Stimulated activated CD4-positive, alpha-beta T cell treated with anti-CD3 and anti-CD28 coated beads, Interleukin-15, amount 100 ng/mL, for 48 hours (primary cell): ENCODE results near the gene GBX1.
A peak's percentile ranks its signal among the peaks of the same experiment; 100 is the strongest.

ENCODE experiments used
- DNase-seq, 2 donors: peaks; one replicate each; pipeline ENCODE4 v3.0.0-alpha.2; 2020; ENCODE audit warnings: low read depth in 2 of 2

The GBX1 gene

GRCh38 chr7:151173386-151174245, 6.1 kb upstream of the GBX1 start:
- no peak for DNase-seq

DNA sequence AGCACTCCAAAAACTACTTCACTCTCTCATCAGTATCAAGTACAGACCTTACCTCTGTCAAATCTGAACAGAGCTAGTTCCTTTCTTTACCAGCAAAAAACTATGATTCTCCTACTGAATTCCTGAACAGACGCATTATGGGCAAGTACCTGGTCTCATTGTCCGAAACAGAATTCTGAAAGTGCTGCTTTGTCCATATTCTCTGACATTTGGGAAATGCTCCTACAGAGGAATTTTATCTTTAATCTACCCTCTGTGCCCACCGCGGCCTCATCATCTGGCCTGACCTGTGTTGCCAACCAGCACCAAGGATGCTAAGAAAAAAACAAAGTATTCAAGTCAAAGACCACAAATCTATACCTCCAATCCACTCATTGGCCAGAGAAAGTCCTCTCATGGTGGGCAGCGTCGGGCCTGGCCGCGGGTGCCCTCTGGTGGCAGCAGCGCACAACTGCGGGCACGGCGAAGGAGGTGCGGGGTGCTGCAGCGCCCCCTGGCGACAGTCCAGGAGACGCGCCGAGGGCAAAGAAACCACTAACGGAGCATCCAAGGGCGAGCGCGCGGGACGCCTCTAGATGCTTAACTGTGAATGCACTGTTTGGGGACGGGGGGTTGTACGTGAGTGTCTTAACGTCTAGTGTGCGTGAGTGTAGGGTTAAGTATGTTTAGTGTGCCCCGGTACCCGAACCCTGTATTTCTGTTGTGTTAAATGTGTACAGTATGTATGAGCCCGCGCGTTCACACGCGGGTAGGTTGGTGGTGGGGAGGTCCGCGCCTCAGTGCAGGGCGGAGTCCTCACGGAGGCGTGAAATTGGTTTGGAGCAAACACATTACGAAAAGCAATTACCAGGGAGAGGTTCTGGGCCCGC, 5.0 kb upstream of the GBX1 start:
- peak; percentile 66 to 75 for DNase-seq

DNA sequence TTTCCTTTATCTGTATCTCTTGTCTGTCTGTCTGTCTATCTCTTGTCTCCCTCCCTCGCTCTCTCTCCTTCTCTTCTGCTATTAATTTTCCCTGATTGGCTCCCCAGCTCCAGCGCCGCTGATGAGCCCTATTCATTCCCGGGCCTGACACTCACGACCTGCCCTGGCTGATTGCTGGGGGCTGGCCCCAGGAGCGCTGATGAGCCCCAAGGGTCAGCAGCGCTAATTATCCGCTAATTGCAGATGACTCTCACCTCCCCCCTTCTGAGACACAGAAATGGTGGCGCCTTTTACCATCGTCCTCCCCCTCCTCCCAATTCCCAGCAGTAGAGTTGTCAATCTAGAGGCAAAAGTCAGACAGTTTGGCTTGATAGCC, 1.3 kb upstream of the GBX1 start:
- no peak for DNase-seq

DNA sequence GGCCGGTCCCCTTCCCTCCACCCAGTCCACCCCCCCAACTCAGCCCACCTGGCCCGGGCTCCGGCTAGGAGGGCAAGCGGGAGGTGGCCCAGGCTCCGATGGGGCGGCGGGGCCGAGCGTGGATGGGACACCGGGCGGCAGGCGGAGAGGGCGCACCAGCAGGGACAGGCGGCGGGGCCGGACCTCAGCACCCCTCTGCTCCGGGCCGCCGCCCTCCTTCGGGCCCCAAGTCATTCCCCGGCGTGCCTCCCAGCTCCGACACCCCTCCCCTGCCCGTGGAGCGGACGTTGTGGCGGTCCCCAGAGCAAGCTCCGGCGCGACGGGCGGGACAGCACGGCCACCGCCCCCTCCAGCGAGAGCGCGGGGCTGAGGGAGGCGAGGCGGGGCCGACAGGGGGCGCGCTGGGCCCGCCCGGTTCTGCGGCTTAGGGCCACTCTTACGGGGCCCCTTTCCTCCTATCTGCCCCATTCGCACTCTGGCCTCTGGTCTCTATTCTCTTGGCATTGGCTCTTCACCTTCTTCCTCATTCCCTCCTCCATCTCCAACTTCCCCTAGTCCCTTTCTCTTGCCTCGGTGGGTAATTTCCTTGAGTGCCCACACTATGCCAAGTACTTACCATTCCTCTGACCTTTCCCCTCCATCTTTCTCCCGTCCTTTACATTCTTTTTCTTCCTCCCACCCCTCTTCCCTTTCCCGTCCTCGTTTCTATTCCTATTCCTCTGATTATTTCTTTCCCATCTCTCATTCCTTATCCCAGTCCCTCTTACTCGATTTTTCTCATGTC, 701 bp upstream of the GBX1 start:
- peak in 1 of 2 donors; percentile 52 for DNase-seq

- no peak for DNase-seq
Measured at GRCh38 chr7:151166629-151167196, 781 bp downstream of the GBX1 start.

DNA sequence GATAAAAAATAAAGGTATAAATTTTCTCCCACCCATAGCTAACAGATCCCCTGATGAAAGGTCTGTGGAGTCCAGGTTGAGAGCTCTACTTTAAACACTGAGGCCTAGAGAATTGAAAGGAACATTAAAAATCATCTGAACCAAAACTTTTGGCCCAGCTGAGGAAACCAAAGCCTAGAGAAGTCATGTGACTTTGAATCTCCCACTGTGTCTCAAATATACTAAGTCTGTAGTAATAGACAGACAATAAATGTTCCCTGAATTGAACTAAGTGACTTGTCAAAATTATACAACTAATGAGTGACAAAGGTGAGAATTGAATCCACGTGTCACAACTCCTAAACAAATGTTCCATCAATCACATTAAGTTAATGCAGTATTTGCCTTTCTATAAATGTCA, 5.7 kb downstream of the GBX1 start:
- no peak for DNase-seq

DNA sequence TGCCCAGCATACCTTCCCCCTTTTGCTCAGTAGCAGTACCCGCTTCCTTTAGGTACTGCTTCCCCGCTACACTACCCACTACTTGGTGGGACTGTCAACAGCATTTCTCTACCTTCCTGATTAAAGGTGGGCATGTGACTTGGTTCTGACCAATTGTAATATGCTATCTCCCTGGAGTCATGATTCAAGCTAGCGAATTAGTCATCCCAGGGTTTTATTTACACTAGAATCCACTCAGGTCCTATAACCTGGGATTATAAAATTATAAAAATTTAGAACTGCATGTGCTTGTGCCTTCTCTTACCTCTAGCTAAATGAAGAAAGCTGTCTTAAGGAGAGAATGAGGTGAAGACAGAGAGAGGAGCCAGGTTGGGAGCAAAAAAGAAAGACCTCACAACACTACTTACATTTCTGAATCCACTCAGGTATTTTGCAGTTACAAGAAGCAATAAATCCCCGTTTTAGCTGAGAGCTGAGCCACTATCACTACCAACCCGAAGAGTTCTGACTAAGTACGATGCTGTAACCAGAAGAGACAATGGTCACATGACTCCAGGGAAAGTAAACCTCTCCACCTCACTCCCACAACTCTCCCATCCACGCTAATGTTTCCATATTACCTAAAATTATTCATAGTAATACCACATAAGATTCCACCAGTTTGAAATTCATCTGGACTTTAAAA, 9.7 kb downstream of the GBX1 start:
- DNase-seq: no peak

GRCh38 chr7:151152643-151153513, 14.6 kb downstream of the GBX1 start:
- DNase-seq: no peak

GRCh38 chr7:151150388-151150787, 17.1 kb downstream of the GBX1 start:
- no peak for DNase-seq

DNA sequence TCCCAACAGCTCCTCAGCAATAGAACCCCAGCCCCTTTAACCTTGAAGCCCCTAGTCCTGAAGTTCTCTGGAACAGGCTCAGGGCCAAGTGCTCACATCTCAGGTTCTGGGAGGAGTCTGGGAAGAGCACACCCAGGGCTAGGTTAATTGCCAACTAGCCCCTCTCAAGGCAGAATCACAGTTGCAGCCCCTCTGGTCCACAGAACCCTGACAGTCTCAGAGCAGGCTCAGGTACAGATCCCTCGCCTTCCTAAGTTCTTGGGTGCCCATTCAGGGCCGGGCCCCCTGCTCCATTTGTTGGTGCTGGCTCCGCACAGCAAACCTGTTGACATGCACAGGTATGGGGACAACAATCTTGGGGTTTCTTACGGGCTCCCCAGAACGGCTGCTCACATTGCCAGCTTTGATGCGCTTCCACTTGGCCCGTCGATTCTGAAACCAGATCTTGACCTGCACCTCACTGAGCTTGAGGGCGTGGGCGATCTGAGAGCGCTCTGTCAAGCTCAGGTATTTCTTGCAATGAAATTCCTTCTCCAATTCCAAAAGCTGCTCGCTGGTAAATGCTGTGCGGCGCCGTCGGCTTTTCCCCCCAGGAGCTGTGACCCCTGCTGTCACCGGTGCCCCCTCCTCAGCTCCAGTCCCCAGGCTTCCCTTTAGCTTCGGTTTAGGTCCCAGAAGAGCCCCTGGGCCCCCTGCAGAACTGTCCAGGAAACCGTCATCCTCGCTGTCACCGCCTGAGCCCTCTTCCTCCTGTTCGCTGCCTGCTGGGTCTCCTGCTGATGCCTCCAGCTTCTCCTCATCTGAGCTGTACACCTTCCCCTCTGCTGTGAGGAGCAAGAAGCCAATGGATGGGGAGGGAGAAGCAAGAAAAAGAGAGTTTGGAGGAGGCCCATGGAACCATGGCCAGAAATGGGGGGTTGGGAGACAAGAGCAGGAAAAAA, 18.9 kb downstream of the GBX1 start:
- no peak for DNase-seq

DNA sequence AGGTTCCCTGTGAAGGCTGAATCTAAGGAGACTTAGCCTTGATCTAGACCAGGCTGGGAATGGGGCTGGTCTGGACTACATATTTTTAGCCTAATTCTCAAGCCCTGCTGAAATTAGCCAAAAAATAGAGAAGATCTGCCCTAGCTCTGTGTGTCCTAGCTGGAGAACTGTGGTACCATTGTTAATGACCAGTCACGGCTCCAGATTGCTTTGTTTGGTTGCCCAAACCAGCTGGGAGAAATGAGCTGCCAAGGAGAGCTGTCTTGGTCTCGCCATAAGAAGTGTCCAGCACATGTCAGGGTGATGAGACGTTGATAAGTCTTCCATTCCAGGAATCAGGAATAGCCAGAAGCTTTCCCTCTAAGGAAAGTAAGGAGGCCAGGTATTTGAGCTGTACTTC, 20.7 kb downstream of the GBX1 start:
- no peak for DNase-seq

DNA sequence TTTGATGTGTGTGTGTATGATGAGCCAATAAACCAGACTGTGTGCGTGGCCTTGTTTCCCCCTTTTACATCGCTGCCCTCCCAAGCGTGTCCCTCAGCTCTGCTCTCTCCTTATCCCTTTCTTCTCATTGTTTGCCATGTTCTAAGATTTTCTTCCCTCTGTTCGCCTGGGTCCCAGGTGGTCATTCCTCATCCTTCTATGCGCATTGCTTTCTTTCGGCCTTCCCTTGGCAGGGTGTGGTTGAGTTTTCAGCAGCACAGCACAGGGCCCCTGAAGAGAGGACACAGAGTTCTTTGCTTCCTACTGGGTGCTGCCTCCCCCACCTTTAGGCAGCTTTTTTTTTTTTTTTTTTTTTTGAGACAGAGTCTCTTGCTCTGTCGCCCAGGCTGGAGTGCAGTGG, 23.1 kb downstream of the GBX1 start:
- DNase-seq: no peak

- DNase-seq: no peak
Measured at GRCh38 chr7:151143261-151144015, 24.1 kb downstream of the GBX1 start.

GRCh38 chr7:151142686-151143040, 24.8 kb downstream of the GBX1 start:
- no peak for DNase-seq

DNA sequence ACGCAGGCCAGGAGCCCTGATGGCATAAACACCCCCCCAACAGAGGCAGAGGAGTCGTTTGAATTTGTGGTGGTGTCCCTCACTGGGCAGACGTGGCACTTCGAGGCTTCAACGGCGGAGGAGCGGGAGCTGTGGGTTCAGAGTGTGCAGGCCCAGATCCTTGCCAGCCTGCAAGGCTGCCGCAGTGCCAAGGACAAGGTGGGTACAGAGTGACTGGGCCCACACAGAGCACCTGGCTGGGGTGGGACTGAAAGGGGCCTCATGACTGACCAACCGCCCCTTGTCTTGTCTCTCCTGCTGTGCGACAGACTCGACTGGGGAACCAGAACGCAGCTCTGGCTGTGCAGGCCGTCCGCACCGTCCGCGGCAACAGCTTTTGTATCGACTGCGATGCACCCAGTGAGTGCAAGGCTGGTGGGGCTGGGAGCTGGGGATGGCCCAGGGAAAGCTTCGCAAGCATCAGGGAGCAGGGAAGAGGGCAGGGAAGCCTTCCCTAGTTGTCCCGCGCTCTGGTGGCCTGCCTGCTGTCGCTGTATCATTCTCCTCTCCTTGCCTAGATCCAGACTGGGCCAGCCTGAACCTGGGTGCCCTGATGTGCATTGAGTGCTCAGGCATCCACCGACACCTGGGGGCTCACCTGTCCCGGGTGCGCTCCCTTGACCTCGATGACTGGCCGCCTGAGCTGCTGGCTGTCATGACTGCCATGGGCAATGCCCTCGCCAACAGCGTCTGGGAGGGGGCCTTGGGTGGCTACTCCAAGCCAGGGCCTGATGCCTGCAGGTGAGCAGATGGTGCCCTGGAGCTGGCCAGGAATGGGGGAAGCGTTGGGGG, 25.4 kb downstream of the GBX1 start:
- no peak for DNase-seq

GRCh38 chr7:151141311-151141854, 26.1 kb downstream of the GBX1 start:
- DNase-seq: no peak

- no peak for DNase-seq
Measured at GRCh38 chr7:151140826-151141225, 26.7 kb downstream of the GBX1 start.
